Astrocyte of the cerebellum (primary cell): ENCODE data around the gene SPECC1L.

ENCODE experiments used
- DNase-seq: peaks from one replicate; pipeline ENCODE4 v3.0.0-alpha.2; 2011; ENCODE audit warnings: low read depth
- H3K4me3 ChIP-seq: 2 replicates; pipeline ENCODE4 v1.5.1; 2011; ENCODE audit warnings: mild to moderate bottlenecking, low read depth, low read length, moderate library complexity
- CTCF ChIP-seq: IDR thresholded peaks from 2 replicates; pipeline ENCODE4 v1.5.1; 2012; ENCODE audit warnings: low read length, low read depth, moderate library complexity, mild to moderate bottlenecking; ENCODE audit errors: missing control alignments
- in situ Hi-C: cut with HindIII; loops from 2 replicates; pipeline ENCODE4 v1.10.0; 2017; ENCODE audit warnings: low sequenced_read_pairs

Gene SPECC1L

GRCh38 chr22:24404561-24405275 lies 134.1 kb downstream of the SPECC1L start:
- H3K4me3 ChIP-seq, result no peak overlapping the region
- DNase-seq, result no peak
- in situ Hi-C loops, result loop anchor here (5.0 kb wide), 1 partner anchor 58 kb away; no protein-coding TSS in a partner anchor
- TF ChIP-seq CTCF, result no peak

GRCh38 chr22:24405631-24406321 lies 135.1 kb downstream of the SPECC1L start:
- TF ChIP-seq CTCF, result no peak
- in situ Hi-C loops, result loop anchor here (5.0 kb wide), 1 partner anchor 57 kb away; no protein-coding TSS in a partner anchor
- no peak for DNase-seq
- H3K4me3 ChIP-seq, result no peak overlapping the region

- in situ Hi-C loops, result loop anchor here (5.0 kb wide), 1 partner anchor 56 kb away; no protein-coding TSS in a partner anchor
- no peak for TF ChIP-seq CTCF
- H3K4me3 ChIP-seq, result no peak overlapping the region
- no peak for DNase-seq
Measured at GRCh38 chr22:24406322-24407277, 136.0 kb downstream of the SPECC1L start.

- no peak for DNase-seq
- in situ Hi-C loops, result loop anchor here (5.0 kb wide), 1 partner anchor 55 kb away; no protein-coding TSS in a partner anchor
- no peak overlapping the region for H3K4me3 ChIP-seq
- no peak for TF ChIP-seq CTCF
Measured at GRCh38 chr22:24407278-24407665, 136.6 kb downstream of the SPECC1L start.

GRCh38 chr22:24407884-24408283 lies 137.3 kb downstream of the SPECC1L start:
- H3K4me3 ChIP-seq, result no peak overlapping the region
- no peak for TF ChIP-seq CTCF
- in situ Hi-C loops, result loop anchor here (5.0 kb wide), 1 partner anchor 54 kb away; no protein-coding TSS in a partner anchor
- no peak for DNase-seq

- in situ Hi-C loops, result loop anchor here (5.0 kb wide), 1 partner anchor 54 kb away; no protein-coding TSS in a partner anchor
Measured at GRCh38 chr22:24408630-24409029, 138.0 kb downstream of the SPECC1L start.

More at GRCh38 chr22:24408630-24409029, 138.0 kb downstream of the SPECC1L start:
- no peak for TF ChIP-seq CTCF
- DNase-seq, result no peak
- no peak overlapping the region for H3K4me3 ChIP-seq
